Lung (tissue), 12 donors: ENCODE data around the gene BABAM2. TPM values are rescaled to one million over a fixed set of nuclear protein-coding genes. Genes with fewer than 3 reads are reported as not detected.

ENCODE experiments used
- ATAC-seq: fragments of 200-7000 bp; cut with Tn5 transposase; one replicate; pipeline ENCODE4 v1.9.1; 2020; ENCODE audit warnings: moderate number of reproducible peaks; ENCODE audit not compliant: insufficient read depth, low FRiP score
- DNase-seq, 3 donors: peaks; one replicate each; pipeline ENCODE4 v3.0.0-alpha.2; 2013 to 2017
- H3K27ac ChIP-seq, 2 donors: one replicate each; pipeline ENCODE4 v1.5.1; 2013; ENCODE audit warnings: mild to moderate bottlenecking in 2 of 2, moderate library complexity in 2 of 2, control low read depth in 1 of 2, inconsistent platforms in 1 of 2, low read depth in 1 of 2, low read length in 1 of 2
- H3K27me3 ChIP-seq, 3 donors: one replicate each; pipeline ENCODE4 v1.5.1; 2013; ENCODE audit warnings: low read length in 2 of 3; ENCODE audit not compliant: control insufficient read depth in 3 of 3, insufficient read depth in 3 of 3
- H3K36me3 ChIP-seq, 4 donors: one replicate each; pipeline ENCODE4 v1.5.1; 2013; ENCODE audit warnings: low read length in 4 of 4, mild to moderate bottlenecking in 1 of 4, moderate library complexity in 1 of 4; ENCODE audit not compliant: control insufficient read depth in 4 of 4, insufficient read depth in 4 of 4
- H3K4me1 ChIP-seq, 5 donors: one replicate each; pipeline ENCODE4 v1.5.1; 2013; ENCODE audit warnings: low read length in 5 of 5, mild to moderate bottlenecking in 2 of 5, moderate library complexity in 1 of 5; ENCODE audit not compliant: control insufficient read depth in 5 of 5, insufficient read depth in 5 of 5
- H3K4me3 ChIP-seq: one replicate; pipeline ENCODE4 v1.5.1; 2013; ENCODE audit warnings: mild to moderate bottlenecking, control low read depth, moderate library complexity
- H3K9ac ChIP-seq, 2 donors: one replicate each; pipeline ENCODE4 v1.5.1; 2013; ENCODE audit warnings: low read length in 2 of 2, control low read depth in 1 of 2; ENCODE audit not compliant: insufficient read depth in 1 of 2
- H3K9me3 ChIP-seq, 4 donors: one replicate each; pipeline ENCODE4 v1.5.1; 2013; ENCODE audit warnings: low read length in 3 of 4, mild to moderate bottlenecking in 1 of 4, moderate library complexity in 1 of 4; ENCODE audit not compliant: control insufficient read depth in 4 of 4, insufficient read depth in 3 of 4
- CTCF ChIP-seq: IDR thresholded peaks from 2 replicates; pipeline ENCODE4 v1.5.1; 2012; ENCODE audit warnings: mild to moderate bottlenecking; ENCODE audit errors: control extremely low read depth, extremely low read depth
- WGBS, 2 donors: extraction: QIAGEN DNeasy Blood & Tissue Kit; methylation state at CpG; one replicate each; pipeline ENCODE4 v1.1.7; 2013; 5-methylcytosine and 5-hydroxymethylcytosine counted together
- polyA plus RNA-seq, 2 donors: library from polyadenylated mRNA; stranded (reverse); fragments of 200-250 nt; gene quantifications; one replicate each; pipeline ENCODE4 v1.2.1, GENCODE V29; 2013
- total RNA-seq, 2 donors: library from RNA; depleted of rRNA in 1 of 2; stranded (reverse); fragments of >200 nt in 1 of 2; gene quantifications; one replicate each; pipeline ENCODE4 v1.2.1, GENCODE V29; 2014 to 2021
- donor health status: control.
- donor health status: control.
- donor health status: Bipolar disorder and iron deficiency.
- donor health status: healthy.
- donor health status: DM: yes; HTN: yes; CAD: no.

Gene BABAM2
- total and polyA plus RNA-seq, 4 donors, result 19.0 to 43.3 (median 33.7) TPM

DNA sequence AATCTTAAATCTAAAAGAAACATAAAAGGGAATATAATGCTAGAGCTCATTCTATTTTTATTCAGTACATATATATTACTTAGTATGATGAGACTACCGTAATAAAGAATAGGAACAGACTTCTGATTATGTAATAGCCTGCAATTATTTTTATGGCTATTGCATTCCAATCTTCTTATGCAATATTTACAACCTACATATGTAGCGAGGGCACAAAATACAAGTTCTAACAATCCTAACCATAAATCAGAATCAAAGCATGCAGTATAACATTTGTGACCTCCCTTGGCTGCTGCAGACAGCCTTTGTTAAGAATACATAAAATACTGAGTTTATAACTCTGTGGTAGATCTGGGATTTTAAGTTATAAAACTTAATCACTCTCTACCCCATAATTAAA, 177.6 kb downstream of the BABAM2 start:
- no peak overlapping the region for H3K4me3 ChIP-seq
- H3K27ac ChIP-seq, result no peak overlapping the region
- 42 to 56% methylated on average over 2 of the region's 2 CpGs for WGBS, 2 donors
- H3K27me3 ChIP-seq, result peaks cover 0 to 4% (median 0%) of the 10 kb centered on the region in 3 donors
- peak in 1 of 3 donors; percentile 43 for DNase-seq
- no peaks in the 10 kb centered on the region for H3K4me1 ChIP-seq
- H3K9me3 ChIP-seq, result no peaks in the 10 kb centered on the region
- no peak for TF ChIP-seq CTCF
- H3K9ac ChIP-seq, result no peak overlapping the region
- H3K36me3 ChIP-seq, result no peaks in the 10 kb centered on the region
- no peak for ATAC-seq

- no peaks in the 10 kb centered on the region for H3K36me3 ChIP-seq
- no peak for TF ChIP-seq CTCF
- no peak overlapping the region for H3K9ac ChIP-seq
- H3K9me3 ChIP-seq, result no peaks in the 10 kb centered on the region
- DNase-seq (no peak), ATAC-seq (no peak)
- no peak overlapping the region for H3K4me3 ChIP-seq
- H3K27me3 ChIP-seq, result peaks cover 0 to 3% (median 0%) of the 10 kb centered on the region in 3 donors
- H3K4me1 ChIP-seq, result no peaks in the 10 kb centered on the region
- H3K27ac ChIP-seq, result no peak overlapping the region
- WGBS, 2 donors, result 98% methylated on average over 5 of the region's 5 CpGs
These were observed 178.0 kb downstream of the BABAM2 start for GRCh38 chr2:28068527-28068926.

GRCh38 chr2:28071221-28071620, 180.7 kb downstream of the BABAM2 start:
- ATAC-seq, result no peak
- no peak overlapping the region for H3K9ac ChIP-seq
- H3K4me1 ChIP-seq, result peaks cover 0 to 5% (median 0%) of the 10 kb centered on the region in 5 donors
- WGBS, 2 donors, result 47 to 69% methylated on average over 5 of the region's 5 CpGs
- DNase-seq, result no peak
- H3K9me3 ChIP-seq, result no peaks in the 10 kb centered on the region
- no peak overlapping the region for H3K27ac ChIP-seq
- peaks cover 0 to 10% (median 0%) of the 10 kb centered on the region in 3 donors for H3K27me3 ChIP-seq
- TF ChIP-seq CTCF, result no peak
- no peaks in the 10 kb centered on the region for H3K36me3 ChIP-seq
- no peak overlapping the region for H3K4me3 ChIP-seq

DNA sequence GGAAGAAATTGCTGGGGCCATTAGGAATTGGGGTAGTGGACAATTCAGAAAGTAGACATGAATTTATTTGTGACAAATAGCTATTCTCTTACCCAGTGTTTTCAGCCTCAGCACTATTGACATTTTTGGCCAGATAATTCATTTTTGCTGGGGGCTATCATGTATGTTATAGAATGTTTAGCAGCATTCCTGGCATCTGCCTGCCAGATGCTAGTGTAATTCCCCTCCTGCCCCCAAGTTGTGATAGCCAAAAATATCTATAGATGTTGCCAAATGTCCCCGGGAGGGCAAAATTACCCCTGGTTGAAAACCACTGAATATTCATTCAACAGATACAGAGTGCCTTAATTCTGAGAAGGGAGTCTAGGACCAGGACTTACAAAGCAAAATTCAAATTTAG, 183.6 kb downstream of the BABAM2 start:
- H3K9ac ChIP-seq, result no peak overlapping the region
- no peak overlapping the region for H3K27ac ChIP-seq
- WGBS, 2 donors, result 79 to 89% methylated on average over 1 of the region's 1 CpG
- ATAC-seq, result no peak
- H3K4me1 ChIP-seq, result peaks cover 0 to 5% (median 0%) of the 10 kb centered on the region in 5 donors
- no peak for TF ChIP-seq CTCF
- peaks cover 0 to 7% (median 0%) of the 10 kb centered on the region in 3 donors for H3K27me3 ChIP-seq
- H3K36me3 ChIP-seq, result no peaks in the 10 kb centered on the region
- no peak overlapping the region for H3K4me3 ChIP-seq
- no peak for DNase-seq
- H3K9me3 ChIP-seq, result no peaks in the 10 kb centered on the region
